ENCODE data around the gene STAT1.

STAT1 gene

GRCh38 chr2:191030521-191031154, 16.7 kb upstream of the STAT1 start:
- DNase-seq (ENCODE audit: low read depth), result peak; percentile 67
- Histone ChIP-seq H3K36me3 (ENCODE audit: control insufficient read depth, insufficient read depth, low read length, severe bottlenecking) (no peaks in the 10 kb centered on the region), H3K4me3 (ENCODE audit: low read length) (peak overlapping the region; percentile 37), H3K4me1 (ENCODE audit: control insufficient read depth, insufficient read depth, low read length) (peaks cover 26% of the 10 kb centered on the region), H3K9me3 (ENCODE audit: control insufficient read depth, low read length) (no peaks in the 10 kb centered on the region), H3K27me3 (replicated peaks; ENCODE audit: control insufficient read depth, insufficient read depth, low read length) (no peaks in the 10 kb centered on the region), H3K9ac (ENCODE audit: low read length) (peak overlapping the region; percentile 61)

DNA sequence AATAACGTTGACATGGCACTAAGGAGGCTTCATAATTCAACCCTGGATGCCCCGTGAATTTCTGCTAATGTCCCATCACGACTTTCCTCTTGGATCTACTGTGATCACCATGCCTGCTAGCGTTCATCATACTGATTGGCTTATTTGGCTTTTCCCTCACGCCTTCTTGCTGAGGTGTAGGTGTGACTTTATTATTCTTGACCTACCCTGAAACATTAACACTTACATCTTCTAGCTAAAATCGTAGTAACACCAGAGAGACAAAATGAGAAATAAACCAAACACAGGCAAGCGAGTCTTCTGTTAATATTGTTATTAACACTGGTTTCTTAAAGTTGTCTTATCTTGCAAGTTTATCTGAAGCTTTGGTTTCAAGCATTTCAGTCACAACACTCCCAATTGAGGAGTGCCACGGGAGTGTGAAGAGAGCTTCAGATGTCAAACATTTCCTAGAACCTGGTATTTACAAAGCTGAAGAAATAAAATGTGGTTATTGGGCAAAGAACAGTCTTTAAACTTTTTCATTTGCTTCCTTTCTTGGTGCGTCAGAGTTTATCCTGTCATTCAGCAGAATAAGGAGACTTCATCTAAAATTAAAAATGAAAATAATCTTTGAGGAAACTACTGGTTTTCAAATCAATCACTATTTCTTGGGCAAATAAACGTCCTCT, 15.4 kb upstream of the STAT1 start:
- Histone ChIP-seq H3K9me3 (ENCODE audit: control insufficient read depth, low read length) (no peaks in the 10 kb centered on the region), H3K4me1 (ENCODE audit: control insufficient read depth, insufficient read depth, low read length) (peaks cover 26% of the 10 kb centered on the region), H3K36me3 (ENCODE audit: control insufficient read depth, insufficient read depth, low read length, severe bottlenecking) (no peaks in the 10 kb centered on the region), H3K27me3 (replicated peaks; ENCODE audit: control insufficient read depth, insufficient read depth, low read length) (no peaks in the 10 kb centered on the region), H3K4me3 (ENCODE audit: low read length) (no peak overlapping the region), H3K9ac (ENCODE audit: low read length) (no peak overlapping the region)
- no peak for DNase-seq (ENCODE audit: low read depth)

DNA sequence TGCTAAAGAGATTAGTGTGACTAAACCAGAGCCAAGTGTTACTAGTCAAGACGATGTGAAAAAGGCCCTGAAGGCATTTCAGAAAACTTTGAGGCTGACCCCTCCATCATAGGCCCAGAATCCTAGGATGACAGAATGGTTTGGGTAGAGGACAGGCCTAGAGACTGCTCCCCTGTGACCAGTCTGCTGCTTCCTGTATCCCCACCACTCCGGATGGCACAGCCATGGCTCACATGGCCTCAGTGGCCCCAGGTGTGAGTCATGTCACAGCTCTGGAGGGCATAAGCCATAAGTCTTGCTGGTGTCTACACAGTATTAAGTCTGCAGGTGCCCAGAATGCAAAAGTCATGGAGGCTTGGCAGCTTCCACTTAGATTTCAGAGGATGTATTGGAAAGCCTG, 12.4 kb upstream of the STAT1 start:
- no peak for DNase-seq (ENCODE audit: low read depth)
- H3K36me3 ChIP-seq (ENCODE audit: control insufficient read depth, insufficient read depth, low read length, severe bottlenecking), result no peaks in the 10 kb centered on the region
- H3K9ac ChIP-seq (ENCODE audit: low read length), result no peak overlapping the region
- H3K4me3 ChIP-seq (ENCODE audit: low read length), result no peak overlapping the region
- H3K27me3 ChIP-seq (replicated peaks; ENCODE audit: control insufficient read depth, insufficient read depth, low read length), result no peaks in the 10 kb centered on the region
- H3K9me3 ChIP-seq (ENCODE audit: control insufficient read depth, low read length), result no peaks in the 10 kb centered on the region
- peaks cover 23% of the 10 kb centered on the region for H3K4me1 ChIP-seq (ENCODE audit: control insufficient read depth, insufficient read depth, low read length)

DNA sequence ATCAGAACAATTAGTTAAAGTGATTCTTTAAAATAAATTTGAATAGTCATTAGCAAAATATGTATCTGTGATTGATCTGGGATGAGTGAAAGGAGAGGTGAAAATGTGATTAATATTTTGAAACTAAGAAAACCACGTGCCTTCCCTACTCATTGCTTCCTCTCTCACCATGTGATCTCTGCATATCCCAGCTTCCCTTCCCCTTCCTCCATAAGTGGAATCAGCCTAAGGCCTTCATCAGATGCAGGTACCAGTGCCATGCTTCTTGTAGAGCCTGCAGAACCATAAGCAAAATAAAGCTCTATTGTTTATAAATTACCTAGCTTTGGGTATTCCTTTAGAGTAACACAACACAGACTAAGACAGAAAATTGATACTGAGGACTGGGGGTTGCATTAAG, 11.2 kb upstream of the STAT1 start:
- no peaks in the 10 kb centered on the region for H3K27me3 ChIP-seq (replicated peaks; ENCODE audit: control insufficient read depth, insufficient read depth, low read length)
- H3K9ac ChIP-seq (ENCODE audit: low read length), result no peak overlapping the region
- H3K4me3 ChIP-seq (ENCODE audit: low read length), result no peak overlapping the region
- H3K4me1 ChIP-seq (ENCODE audit: control insufficient read depth, insufficient read depth, low read length), result peaks cover 16% of the 10 kb centered on the region
- H3K36me3 ChIP-seq (ENCODE audit: control insufficient read depth, insufficient read depth, low read length, severe bottlenecking), result no peaks in the 10 kb centered on the region
- DNase-seq (ENCODE audit: low read depth), result no peak
- no peaks in the 10 kb centered on the region for H3K9me3 ChIP-seq (ENCODE audit: control insufficient read depth, low read length)

DNA sequence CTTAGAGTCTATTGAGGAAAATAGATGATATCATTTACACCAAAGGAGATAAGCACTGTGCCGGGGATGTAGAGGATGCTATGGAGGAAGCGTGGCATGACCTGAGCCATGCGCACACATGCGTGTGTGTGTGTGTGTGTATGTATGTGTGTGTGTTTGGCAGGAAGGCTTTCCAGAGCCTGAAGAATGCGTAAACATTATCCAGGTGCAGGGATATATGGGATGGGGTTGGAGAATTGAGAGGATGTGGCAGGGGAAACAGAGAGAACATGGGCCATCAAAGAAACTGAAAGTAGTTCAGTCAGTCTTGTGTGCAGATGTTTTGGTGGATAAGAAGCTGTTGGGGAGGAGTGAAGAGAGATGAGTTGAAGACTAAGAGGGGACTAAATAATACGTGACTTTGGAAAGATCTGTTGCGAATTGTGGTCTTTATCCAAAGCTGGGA, 9.3 kb upstream of the STAT1 start:
- Histone ChIP-seq H3K4me1 (ENCODE audit: control insufficient read depth, insufficient read depth, low read length) (peaks cover 21% of the 10 kb centered on the region), H3K9ac (ENCODE audit: low read length) (no peak overlapping the region), H3K4me3 (ENCODE audit: low read length) (no peak overlapping the region), H3K36me3 (ENCODE audit: control insufficient read depth, insufficient read depth, low read length, severe bottlenecking) (no peaks in the 10 kb centered on the region), H3K9me3 (ENCODE audit: control insufficient read depth, low read length) (no peaks in the 10 kb centered on the region), H3K27me3 (replicated peaks; ENCODE audit: control insufficient read depth, insufficient read depth, low read length) (no peaks in the 10 kb centered on the region)
- no peak for DNase-seq (ENCODE audit: low read depth)

DNA sequence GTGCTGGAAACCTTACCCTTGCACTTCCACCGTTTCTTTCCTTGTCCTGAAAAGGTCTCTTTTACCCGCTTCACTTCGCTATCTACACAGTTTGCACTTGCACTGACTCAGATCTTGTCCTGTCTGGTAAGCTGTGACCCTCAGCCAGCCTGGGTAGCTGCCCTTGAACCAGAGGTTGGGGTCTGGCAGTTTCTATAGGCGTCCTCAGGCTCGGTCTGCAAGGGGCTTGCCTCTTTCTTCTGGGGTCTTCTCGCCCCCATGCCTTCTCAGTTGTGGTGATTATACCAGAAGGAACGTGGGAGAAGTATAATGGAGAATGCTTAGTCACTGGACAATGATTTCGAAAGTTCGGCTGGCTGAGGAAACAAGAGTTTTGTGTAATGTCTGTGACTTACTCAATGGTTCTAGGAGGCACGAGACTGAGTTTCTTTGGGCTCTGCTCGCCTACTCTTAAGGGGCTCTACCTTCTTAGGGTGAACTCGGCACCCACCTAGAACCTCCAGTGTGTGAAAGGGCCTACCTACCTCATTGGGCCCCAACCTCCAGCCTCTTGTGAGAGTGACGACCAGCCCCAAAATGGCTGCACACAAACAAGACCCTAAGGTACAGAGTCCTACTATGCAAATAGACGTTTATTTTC, 6.9 kb upstream of the STAT1 start:
- Histone ChIP-seq H3K9me3 (ENCODE audit: control insufficient read depth, low read length) (no peaks in the 10 kb centered on the region), H3K36me3 (ENCODE audit: control insufficient read depth, insufficient read depth, low read length, severe bottlenecking) (no peaks in the 10 kb centered on the region), H3K4me3 (ENCODE audit: low read length) (peak overlapping the region; percentile 91), H3K27me3 (replicated peaks; ENCODE audit: control insufficient read depth, insufficient read depth, low read length) (no peaks in the 10 kb centered on the region), H3K9ac (ENCODE audit: low read length) (peak overlapping the region; percentile 99), H3K4me1 (ENCODE audit: control insufficient read depth, insufficient read depth, low read length) (peaks cover 15% of the 10 kb centered on the region)
- DNase-seq (ENCODE audit: low read depth), result peak; percentile 94

DNA sequence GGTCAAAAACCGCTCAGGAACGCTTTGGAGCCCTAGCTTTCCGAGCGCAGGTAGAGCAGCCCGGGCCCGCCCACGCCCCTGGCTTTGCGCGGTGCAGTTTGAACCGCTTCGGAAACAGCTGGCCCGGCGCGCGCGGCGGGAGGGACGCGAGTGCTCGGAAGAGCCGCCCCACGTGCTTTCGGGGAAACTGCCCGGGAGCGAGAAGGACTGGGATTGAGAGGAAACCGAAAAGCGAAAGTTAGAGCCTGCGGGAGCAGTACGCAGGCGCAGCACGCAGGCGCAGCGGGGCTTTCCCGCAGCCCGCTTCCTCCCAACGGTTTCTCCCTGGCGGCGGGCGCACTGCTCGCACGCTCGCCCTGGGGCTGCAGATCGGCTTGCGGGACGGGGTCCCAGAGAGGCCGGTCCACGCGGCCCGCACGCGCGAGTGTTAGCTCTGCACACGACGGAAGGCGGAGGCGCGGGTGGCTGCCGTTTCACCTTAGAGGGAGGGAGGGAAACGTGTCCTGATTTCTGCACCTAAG, 6.3 kb upstream of the STAT1 start:
- Histone ChIP-seq H3K36me3 (ENCODE audit: control insufficient read depth, insufficient read depth, low read length, severe bottlenecking) (no peaks in the 10 kb centered on the region), H3K9ac (ENCODE audit: low read length) (peak overlapping the region; percentile 99), H3K4me3 (ENCODE audit: low read length) (peak overlapping the region; percentile 91), H3K9me3 (ENCODE audit: control insufficient read depth, low read length) (no peaks in the 10 kb centered on the region), H3K4me1 (ENCODE audit: control insufficient read depth, insufficient read depth, low read length) (peaks cover 15% of the 10 kb centered on the region), H3K27me3 (replicated peaks; ENCODE audit: control insufficient read depth, insufficient read depth, low read length) (no peaks in the 10 kb centered on the region)
- DNase-seq (ENCODE audit: low read depth), result peak; percentile 98

DNA sequence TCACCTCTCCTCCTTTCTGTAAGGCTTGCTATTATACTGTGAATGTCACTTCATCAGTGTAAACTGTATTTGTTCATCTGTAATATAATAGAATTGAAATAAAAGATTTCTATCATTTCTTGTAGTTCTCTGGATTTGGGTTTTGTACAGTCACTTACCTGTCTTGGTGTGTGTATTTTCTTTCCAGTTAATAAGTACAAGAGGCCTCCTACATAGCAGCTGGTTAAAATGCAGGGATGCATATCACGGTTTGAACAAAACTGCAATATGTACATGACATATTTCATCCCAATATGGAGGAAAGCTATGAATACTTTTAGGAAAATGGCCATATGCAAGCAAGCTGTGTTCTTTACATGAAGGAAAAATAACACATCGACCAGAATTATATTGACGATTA, 5.4 kb upstream of the STAT1 start:
- H3K4me3 ChIP-seq (ENCODE audit: low read length), result no peak overlapping the region
- DNase-seq (ENCODE audit: low read depth), result no peak
- no peaks in the 10 kb centered on the region for H3K9me3 ChIP-seq (ENCODE audit: control insufficient read depth, low read length)
- H3K9ac ChIP-seq (ENCODE audit: low read length), result peak overlapping the region; percentile 99
- no peaks in the 10 kb centered on the region for H3K27me3 ChIP-seq (replicated peaks; ENCODE audit: control insufficient read depth, insufficient read depth, low read length)
- H3K4me1 ChIP-seq (ENCODE audit: control insufficient read depth, insufficient read depth, low read length), result peaks cover 20% of the 10 kb centered on the region
- no peaks in the 10 kb centered on the region for H3K36me3 ChIP-seq (ENCODE audit: control insufficient read depth, insufficient read depth, low read length, severe bottlenecking)

- no peaks in the 10 kb centered on the region for H3K36me3 ChIP-seq (ENCODE audit: control insufficient read depth, insufficient read depth, low read length, severe bottlenecking)
- no peak overlapping the region for H3K4me3 ChIP-seq (ENCODE audit: low read length)
- no peak overlapping the region for H3K9ac ChIP-seq (ENCODE audit: low read length)
- H3K27me3 ChIP-seq (replicated peaks; ENCODE audit: control insufficient read depth, insufficient read depth, low read length), result no peaks in the 10 kb centered on the region
- H3K9me3 ChIP-seq (ENCODE audit: control insufficient read depth, low read length), result no peaks in the 10 kb centered on the region
- peaks cover 21% of the 10 kb centered on the region for H3K4me1 ChIP-seq (ENCODE audit: control insufficient read depth, insufficient read depth, low read length)
- no peak for DNase-seq (ENCODE audit: low read depth)
Measured at GRCh38 chr2:191018643-191019119, 4.7 kb upstream of the STAT1 start.

DNA sequence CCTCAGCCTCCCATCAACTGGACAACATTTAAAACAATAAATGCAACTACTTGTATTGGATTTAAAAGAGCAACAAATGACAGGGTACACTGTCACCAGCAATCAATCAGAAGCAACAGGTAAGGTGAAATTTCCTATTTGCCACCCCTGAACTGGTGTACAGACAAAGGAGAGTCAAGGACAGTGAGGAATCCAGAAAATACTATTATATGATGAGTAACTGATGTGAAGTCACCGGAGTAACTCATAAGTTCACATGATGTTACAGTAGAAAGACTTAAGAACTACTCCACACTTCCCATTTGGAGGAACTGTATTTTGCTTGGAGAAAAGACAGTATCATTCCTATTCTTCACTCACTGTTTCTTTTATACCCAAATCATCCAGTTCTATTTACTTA, 4.1 kb upstream of the STAT1 start:
- no peak overlapping the region for H3K9ac ChIP-seq (ENCODE audit: low read length)
- peaks cover 21% of the 10 kb centered on the region for H3K4me1 ChIP-seq (ENCODE audit: control insufficient read depth, insufficient read depth, low read length)
- no peaks in the 10 kb centered on the region for H3K9me3 ChIP-seq (ENCODE audit: control insufficient read depth, low read length)
- H3K36me3 ChIP-seq (ENCODE audit: control insufficient read depth, insufficient read depth, low read length, severe bottlenecking), result no peaks in the 10 kb centered on the region
- no peaks in the 10 kb centered on the region for H3K27me3 ChIP-seq (replicated peaks; ENCODE audit: control insufficient read depth, insufficient read depth, low read length)
- no peak overlapping the region for H3K4me3 ChIP-seq (ENCODE audit: low read length)
- DNase-seq (ENCODE audit: low read depth), result no peak

GRCh38 chr2:191015831-191016230, 1.9 kb upstream of the STAT1 start:
- Histone ChIP-seq H3K9me3 (ENCODE audit: control insufficient read depth, low read length) (no peaks in the 10 kb centered on the region), H3K4me3 (ENCODE audit: low read length) (no peak overlapping the region), H3K27me3 (replicated peaks; ENCODE audit: control insufficient read depth, insufficient read depth, low read length) (no peaks in the 10 kb centered on the region), H3K4me1 (ENCODE audit: control insufficient read depth, insufficient read depth, low read length) (peaks cover 31% of the 10 kb centered on the region), H3K36me3 (ENCODE audit: control insufficient read depth, insufficient read depth, low read length, severe bottlenecking) (peaks cover 12% of the 10 kb centered on the region), H3K9ac (ENCODE audit: low read length) (no peak overlapping the region)
- DNase-seq (ENCODE audit: low read depth), result no peak

Measured in adipocyte (in vitro differentiated cells).